Measurements from ENCODE around the gene MCTP1.

- no peak for TF ChIP-seq CTCF (conservative IDR thresholded peaks at IDR 0.05; ENCODE audit: low read depth, low read length)
- no peak for TF ChIP-seq EZH2 (IDR thresholded peaks at IDR 0.05; ENCODE audit: low read length, unreplicated experiment)
- no peak for TF ChIP-seq EZH2phosphoT487 (IDR thresholded peaks at IDR 0.05; ENCODE audit: borderline replicate concordance, low read length)
Observed at GRCh38 chr5:95111141-95111540, 173.8 kb downstream of the MCTP1 start.
